ENCODE data around the gene CSTPP1. TPM values are rescaled to one million over a fixed set of nuclear protein-coding genes. Genes with fewer than 3 reads are reported as not detected.

CSTPP1 gene
- total RNA-seq, 1 donor from 2014 or later, result 36.9 TPM

GRCh38 chr11:47051217-47051616 is 114.7 kb downstream of the CSTPP1 start:
- Mint-ChIP-seq H3K36me3 (ENCODE audit: unreplicated experiment) (peaks cover 5% of the 10 kb centered on the region), H3K4me1 (ENCODE audit: unreplicated experiment) (peaks cover 14% of the 10 kb centered on the region), H3K4me3 (ENCODE audit: unreplicated experiment) (no peak overlapping the region), H3K9me3 (ENCODE audit: unreplicated experiment) (no peaks in the 10 kb centered on the region), H3K27me3 (ENCODE audit: unreplicated experiment) (no peaks in the 10 kb centered on the region), H3K27ac (ENCODE audit: unreplicated experiment) (peak overlapping the region; percentile 62)
- no peak for DNase-seq (ENCODE audit: extremely low spot score, unreplicated experiment)
- no peak for TF ChIP-seq CTCF (IDR thresholded peaks at IDR 0.05)

- H3K27ac Mint-ChIP-seq (ENCODE audit: unreplicated experiment), result peak overlapping the region; percentile 15
- H3K4me3 Mint-ChIP-seq (ENCODE audit: unreplicated experiment), result no peak overlapping the region
- peaks cover 13% of the 10 kb centered on the region for H3K4me1 Mint-ChIP-seq (ENCODE audit: unreplicated experiment)
- TF ChIP-seq CTCF (IDR thresholded peaks at IDR 0.05), result no peak
- peaks cover 5% of the 10 kb centered on the region for H3K36me3 Mint-ChIP-seq (ENCODE audit: unreplicated experiment)
- no peaks in the 10 kb centered on the region for H3K27me3 Mint-ChIP-seq (ENCODE audit: unreplicated experiment)
- H3K9me3 Mint-ChIP-seq (ENCODE audit: unreplicated experiment), result no peaks in the 10 kb centered on the region
- no peak for DNase-seq (ENCODE audit: extremely low spot score, unreplicated experiment)
These were observed 115.6 kb downstream of the CSTPP1 start for GRCh38 chr11:47052165-47052564.

- H3K9me3 Mint-ChIP-seq (ENCODE audit: unreplicated experiment), result no peaks in the 10 kb centered on the region
- TF ChIP-seq CTCF (IDR thresholded peaks at IDR 0.05), result no peak
- peak overlapping the region; percentile 15 for H3K27ac Mint-ChIP-seq (ENCODE audit: unreplicated experiment)
- H3K27me3 Mint-ChIP-seq (ENCODE audit: unreplicated experiment), result no peaks in the 10 kb centered on the region
- DNase-seq (ENCODE audit: extremely low spot score, unreplicated experiment), result no peak
- peaks cover 13% of the 10 kb centered on the region for H3K4me1 Mint-ChIP-seq (ENCODE audit: unreplicated experiment)
- peaks cover 8% of the 10 kb centered on the region for H3K36me3 Mint-ChIP-seq (ENCODE audit: unreplicated experiment)
- no peak overlapping the region for H3K4me3 Mint-ChIP-seq (ENCODE audit: unreplicated experiment)
These were observed 116.0 kb downstream of the CSTPP1 start for GRCh38 chr11:47052576-47052975.

- Mint-ChIP-seq H3K36me3 (ENCODE audit: unreplicated experiment) (peaks cover 20% of the 10 kb centered on the region), H3K4me3 (ENCODE audit: unreplicated experiment) (no peak overlapping the region), H3K27me3 (ENCODE audit: unreplicated experiment) (no peaks in the 10 kb centered on the region), H3K9me3 (ENCODE audit: unreplicated experiment) (no peaks in the 10 kb centered on the region), H3K4me1 (ENCODE audit: unreplicated experiment) (peaks cover 13% of the 10 kb centered on the region), H3K27ac (ENCODE audit: unreplicated experiment) (no peak overlapping the region)
- TF ChIP-seq CTCF (IDR thresholded peaks at IDR 0.05), result no peak
- DNase-seq (ENCODE audit: extremely low spot score, unreplicated experiment), result no peak
These were observed 119.0 kb downstream of the CSTPP1 start for GRCh38 chr11:47055534-47055933.

GRCh38 chr11:47056261-47056915 is 119.8 kb downstream of the CSTPP1 start:
- no peak overlapping the region for H3K27ac Mint-ChIP-seq (ENCODE audit: unreplicated experiment)
- DNase-seq (ENCODE audit: extremely low spot score, unreplicated experiment), result no peak

More at GRCh38 chr11:47056261-47056915, 119.8 kb downstream of the CSTPP1 start:
- no peaks in the 10 kb centered on the region for H3K27me3 Mint-ChIP-seq (ENCODE audit: unreplicated experiment)
- H3K4me1 Mint-ChIP-seq (ENCODE audit: unreplicated experiment), result peaks cover 10% of the 10 kb centered on the region
- no peak for TF ChIP-seq CTCF (IDR thresholded peaks at IDR 0.05)
- H3K4me3 Mint-ChIP-seq (ENCODE audit: unreplicated experiment), result no peak overlapping the region
- peaks cover 21% of the 10 kb centered on the region for H3K36me3 Mint-ChIP-seq (ENCODE audit: unreplicated experiment)
- no peaks in the 10 kb centered on the region for H3K9me3 Mint-ChIP-seq (ENCODE audit: unreplicated experiment)
